Activated CD8-positive, alpha-beta T cell treated with anti-CD3 and anti-CD28 coated beads for 36 hours (primary cell): Measurements from ENCODE around the gene RYR1. TPM values are rescaled to one million over a fixed set of nuclear protein-coding genes. Genes with fewer than 3 reads are reported as not detected.

Experiments used
- ATAC-seq: fragments of 200-7000 bp; cut with Tn5 transposase; one replicate; pipeline ENCODE4 v1.10.0; 2021; ENCODE audit warnings: mild to moderate bottlenecking, moderate library complexity
- CTCF ChIA-PET: fragments of 350-600 bp; sonication (Branson Sonifier 250); formaldehyde crosslinking; loops from one replicate; lab custom pipeline; 2021; ENCODE audit warnings: antibody characterized with exemption; lab: Charles Lee
- POLR2A ChIA-PET: fragments of 350-600 bp; sonication (Branson Sonifier 250); formaldehyde crosslinking; loops from one replicate; lab custom pipeline; 2021; ENCODE audit warnings: antibody characterized with exemption; lab: Charles Lee
- DNase-seq: peaks from one replicate; pipeline ENCODE4 v3.0.0-alpha.2; 2020
- H3K27ac Mint-ChIP-seq: one replicate; pipeline ENCODE4 v1.8.0; 2021; ENCODE audit warnings: mild to moderate bottlenecking, mixed read lengths
- H3K27me3 Mint-ChIP-seq: one replicate; pipeline ENCODE4 v1.8.0; 2021; ENCODE audit warnings: mixed read lengths
- H3K36me3 Mint-ChIP-seq: one replicate; pipeline ENCODE4 v1.8.0; 2021; ENCODE audit warnings: low read depth, mixed read lengths
- H3K4me1 Mint-ChIP-seq: one replicate; pipeline ENCODE4 v1.8.0; 2021; ENCODE audit warnings: low read depth, mixed read lengths
- H3K4me3 Mint-ChIP-seq: one replicate; pipeline ENCODE4 v1.8.0; 2021; ENCODE audit warnings: mild to moderate bottlenecking, moderate library complexity, mixed read lengths
- H3K9me3 Mint-ChIP-seq: one replicate; pipeline ENCODE4 v1.8.0; 2021; ENCODE audit warnings: mixed read lengths
- CTCF ChIP-seq: fragments of 200-600 bp; IDR thresholded peaks from one replicate; pipeline ENCODE4 v1.8.0; 2022; ENCODE audit warnings: antibody characterized with exemption, mild to moderate bottlenecking
- intact Hi-C: fragments of 100-400 bp; cut with micrococcal nuclease; formaldehyde crosslinking; loops from one replicate; pipeline ENCODE4 v1.10.0; 2022
- total RNA-seq, 2 experiments: library from RNA; stranded (reverse); gene quantifications; one replicate each; pipeline ENCODE4 v1.2.3, GENCODE V29; 2021

The RYR1 gene
- total RNA-seq, 2 experiments from 2014 or later = 0.63 to 1.2 TPM

GRCh38 chr19:38543286-38543806 is 109.9 kb downstream of the RYR1 start:
- intact Hi-C loops = loop anchor here (5.0 kb wide), 1 partner anchor 74 kb away; the partner anchor contains the start of genes EIF3K and MAP4K1
- ChIA-PET CTCF (interaction anchor here (0.7 to 3.1 kb wide), 6 partner anchors 9 to 390 kb away, joined by 3 to 26 read pairs (median 7); no protein-coding TSS in a partner anchor), POLR2A (no interaction called here)
- DNase-seq (no peak), ATAC-seq (no peak)
- peaks cover 30% of the 10 kb centered on the region for H3K4me1 Mint-ChIP-seq
- no peaks in the 10 kb centered on the region for H3K27me3 Mint-ChIP-seq
- H3K9me3 Mint-ChIP-seq = peaks cover 7% of the 10 kb centered on the region
- no peak for TF ChIP-seq CTCF
- no peak overlapping the region for H3K27ac Mint-ChIP-seq
- H3K4me3 Mint-ChIP-seq = no peak overlapping the region
- peaks cover 3% of the 10 kb centered on the region for H3K36me3 Mint-ChIP-seq

- intact Hi-C loops = loop anchor here (5.0 kb wide), 1 partner anchor 73 kb away; the partner anchor contains the start of genes EIF3K and MAP4K1
- TF ChIP-seq CTCF = peak; percentile 68
- no peak overlapping the region for H3K27ac Mint-ChIP-seq
- DNase-seq (peak; percentile 50), ATAC-seq (peak; percentile 92)
- peaks cover 23% of the 10 kb centered on the region for H3K4me1 Mint-ChIP-seq
- ChIA-PET POLR2A (no interaction called here), CTCF (interaction anchor here (0.7 to 3.1 kb wide), 12 partner anchors 9 to 389 kb away, joined by 3 to 26 read pairs (median 6); partner anchors contain the start of genes EIF3K, FAM98C, MAP4K1 and MRPS12)
- H3K9me3 Mint-ChIP-seq = peaks cover 6% of the 10 kb centered on the region
- peaks cover 2% of the 10 kb centered on the region for H3K36me3 Mint-ChIP-seq
- no peak overlapping the region for H3K4me3 Mint-ChIP-seq
- no peaks in the 10 kb centered on the region for H3K27me3 Mint-ChIP-seq
Measured at GRCh38 chr19:38543807-38544568, 110.5 kb downstream of the RYR1 start.

- intact Hi-C loops = loop anchor here (5.0 kb wide), 1 partner anchor 73 kb away; the partner anchor contains the start of genes EIF3K and MAP4K1
- H3K9me3 Mint-ChIP-seq = peaks cover 6% of the 10 kb centered on the region
- POLR2A ChIA-PET = interaction anchor here (0.6 to 0.7 kb wide), 2 partner anchors 55 to 146 kb away, joined by 3 read pairs; no protein-coding TSS in a partner anchor
- H3K27me3 Mint-ChIP-seq = no peaks in the 10 kb centered on the region
- TF ChIP-seq CTCF = no peak
- no peak overlapping the region for H3K27ac Mint-ChIP-seq
- no peak for DNase-seq
- no peaks in the 10 kb centered on the region for H3K36me3 Mint-ChIP-seq
- CTCF ChIA-PET = interaction anchor here (0.7 to 3.1 kb wide), 16 partner anchors 8 to 389 kb away, joined by 3 to 26 read pairs (median 4); partner anchors contain the start of genes EIF3K, FAM98C, MAP4K1 and MRPS12
- H3K4me3 Mint-ChIP-seq = no peak overlapping the region
- ATAC-seq = no peak
- peaks cover 17% of the 10 kb centered on the region for H3K4me1 Mint-ChIP-seq
Measured at GRCh38 chr19:38544569-38545315, 111.3 kb downstream of the RYR1 start.

- peaks cover 15% of the 10 kb centered on the region for H3K4me1 Mint-ChIP-seq
- no peak for ATAC-seq
Measured at GRCh38 chr19:38545596-38545995, 112.1 kb downstream of the RYR1 start.

More at GRCh38 chr19:38545596-38545995, 112.1 kb downstream of the RYR1 start:
- intact Hi-C loops = no loop called here
- H3K36me3 Mint-ChIP-seq = no peaks in the 10 kb centered on the region
- H3K27ac Mint-ChIP-seq = no peak overlapping the region
- peaks cover 3% of the 10 kb centered on the region for H3K9me3 Mint-ChIP-seq
- DNase-seq = no peak
- TF ChIP-seq CTCF = no peak
- CTCF ChIA-PET = interaction anchor here (0.9 to 3.1 kb wide), 8 partner anchors 30 to 224 kb away, joined by 3 to 26 read pairs (median 8); partner anchors contain the start of genes EIF3K, FAM98C and MAP4K1
- POLR2A ChIA-PET = no interaction called here
- H3K27me3 Mint-ChIP-seq = no peaks in the 10 kb centered on the region
- H3K4me3 Mint-ChIP-seq = no peak overlapping the region
